GM19043 (cell line): ENCODE measurements around the gene PSMA6.
"Not testable (repeated sequence)": the region's sequence is repeated elsewhere in the genome, so short reads cannot be mapped to it uniquely, and the experiment has no call there.

ENCODE experiments used
- ATAC-seq: cut with Tn5 transposase; IDR thresholded peaks from one replicate; pipeline ENCODE4 v1.9.1; 2021; ENCODE audit warnings: low read depth; ENCODE audit not compliant: unreplicated experiment

Gene PSMA6

GRCh38 chr14:35292051-35292769 is at the start of gene PSMA6:
Gene PSMA6, plus strand, starts transcription at chr14:35292382. Its CDS starts 95 bp downstream, at chr14:35292477.
- peak; percentile 92 for ATAC-seq

DNA sequence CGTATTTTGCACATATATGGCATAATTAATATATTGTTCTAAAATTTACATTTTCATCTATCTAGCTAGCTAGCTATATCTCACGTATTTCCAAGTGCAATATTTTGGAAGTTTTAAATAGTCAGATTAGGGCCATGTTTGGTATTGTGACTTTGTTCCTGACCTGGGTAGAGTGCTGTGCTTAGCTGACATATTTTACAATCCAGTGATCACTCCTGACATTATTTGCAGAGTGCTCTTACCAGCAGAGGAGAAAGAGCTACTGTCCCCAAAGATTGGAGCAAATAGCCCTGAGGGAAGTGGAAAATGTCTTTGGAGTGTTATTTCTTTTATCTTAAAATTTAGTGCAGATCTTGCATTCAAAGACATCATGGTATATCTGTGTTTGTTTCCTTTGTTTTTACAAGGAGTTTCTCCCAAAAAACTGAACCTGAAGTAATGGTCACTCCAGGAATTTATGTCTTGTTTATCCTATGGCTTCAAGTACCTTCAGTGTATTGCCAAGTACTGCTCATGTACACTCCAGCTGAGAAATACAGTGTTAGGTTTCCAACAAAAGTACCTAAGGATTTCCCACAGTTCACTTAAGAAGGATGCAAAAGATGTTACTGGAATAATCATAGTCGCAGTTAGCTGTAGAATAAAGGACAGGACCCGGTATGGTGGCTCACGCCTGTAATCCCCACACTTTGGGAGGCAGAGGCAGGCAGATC is 49.4 kb upstream of the PSMA6 start:
- ATAC-seq, result no peak

- no peak for ATAC-seq
Measured at GRCh38 chr14:35243956-35244355, 48.2 kb upstream of the PSMA6 start.

DNA sequence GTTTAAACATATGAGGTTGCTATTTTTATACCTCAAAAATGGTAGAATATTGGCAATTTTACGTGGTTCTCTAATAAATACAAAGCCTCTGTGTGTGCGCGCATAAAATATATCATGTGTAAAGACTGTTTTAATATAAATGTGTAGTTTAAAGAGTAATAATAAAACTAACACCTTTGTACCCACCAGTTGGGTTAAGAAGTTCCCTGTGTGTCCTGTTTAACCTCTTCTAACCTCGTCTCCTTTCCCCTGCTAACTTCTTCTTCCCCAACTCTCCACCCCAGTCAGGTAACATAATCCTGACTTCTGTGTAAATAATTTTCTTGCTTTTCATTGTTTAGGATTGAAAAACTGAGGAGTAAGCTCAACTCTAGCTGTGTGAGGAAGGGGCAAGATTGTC is 47.6 kb upstream of the PSMA6 start:
- no peak for ATAC-seq

DNA sequence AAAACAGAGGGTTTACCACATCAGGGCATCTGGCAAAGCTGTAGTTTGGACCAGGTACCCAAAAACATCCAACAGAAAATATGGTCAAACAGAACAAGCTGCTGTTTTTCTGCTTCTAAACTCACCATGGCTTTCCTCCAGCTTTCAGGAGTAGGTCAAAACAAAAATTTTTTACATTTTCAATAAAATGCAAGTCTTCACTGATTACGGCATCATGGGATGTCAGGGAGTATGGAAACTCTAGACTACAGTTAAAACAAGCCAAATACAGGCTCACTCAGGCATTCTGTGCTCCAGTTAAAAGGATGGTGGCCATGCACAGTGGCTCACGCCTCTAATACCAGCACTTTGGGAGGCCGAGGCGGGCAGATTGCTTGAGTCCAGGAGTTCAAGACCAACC is 47.1 kb upstream of the PSMA6 start:
- ATAC-seq, result no peak

DNA sequence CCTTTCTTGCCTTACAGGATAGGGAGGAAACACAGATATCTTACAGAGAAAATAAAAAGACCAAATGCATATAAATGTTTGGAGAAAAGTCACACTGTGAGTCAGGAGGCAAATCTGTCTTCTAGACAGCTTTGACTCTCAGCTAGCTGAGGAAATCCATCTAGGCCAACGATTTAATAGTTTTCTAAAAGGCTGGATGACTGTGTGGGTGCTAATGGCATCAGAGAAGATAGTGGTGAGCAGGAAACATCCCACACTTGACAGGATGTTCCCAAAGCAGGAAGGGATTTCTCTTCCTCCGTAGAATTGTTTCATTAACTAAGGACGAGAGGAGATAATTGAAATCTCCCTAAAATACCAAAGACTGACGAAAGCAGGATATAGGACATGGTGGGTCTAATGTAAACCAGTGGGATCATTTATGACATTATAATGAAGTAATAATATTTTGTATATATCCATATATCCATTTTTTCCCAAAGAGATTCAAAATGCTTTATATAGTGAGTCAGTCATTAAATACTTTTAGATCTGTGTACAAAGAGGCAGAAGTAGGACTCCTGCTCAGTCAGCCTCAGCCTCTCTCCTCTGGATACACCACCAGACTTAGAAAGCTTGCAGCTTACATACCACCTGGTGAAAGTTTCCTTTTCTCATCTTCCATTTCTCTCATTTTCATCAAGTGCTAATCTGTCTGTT is 44.3 kb upstream of the PSMA6 start:
- peak; percentile 55 for ATAC-seq

GRCh38 chr14:35248476-35248788 is 43.8 kb upstream of the PSMA6 start:
- peak; percentile 59 for ATAC-seq

DNA sequence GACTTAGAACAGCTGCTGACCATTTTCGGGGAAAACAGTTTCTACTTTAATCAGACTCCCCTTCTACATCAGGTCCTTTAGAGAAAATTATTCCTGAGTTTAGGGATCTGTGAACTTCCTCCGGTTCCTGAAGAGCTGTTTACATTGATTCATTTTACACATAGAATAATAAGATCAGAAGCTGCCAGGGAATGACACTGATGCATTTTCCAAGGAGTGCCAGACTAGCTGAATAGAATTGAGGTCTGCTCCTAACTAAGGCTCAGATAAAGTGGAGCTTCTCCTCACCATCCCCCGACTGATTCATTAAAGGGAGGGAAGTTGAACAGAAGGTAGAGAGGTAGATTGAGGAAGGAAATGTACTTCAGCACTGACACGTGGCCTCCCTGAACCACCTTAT is 41.9 kb upstream of the PSMA6 start:
- ATAC-seq, result no peak

DNA sequence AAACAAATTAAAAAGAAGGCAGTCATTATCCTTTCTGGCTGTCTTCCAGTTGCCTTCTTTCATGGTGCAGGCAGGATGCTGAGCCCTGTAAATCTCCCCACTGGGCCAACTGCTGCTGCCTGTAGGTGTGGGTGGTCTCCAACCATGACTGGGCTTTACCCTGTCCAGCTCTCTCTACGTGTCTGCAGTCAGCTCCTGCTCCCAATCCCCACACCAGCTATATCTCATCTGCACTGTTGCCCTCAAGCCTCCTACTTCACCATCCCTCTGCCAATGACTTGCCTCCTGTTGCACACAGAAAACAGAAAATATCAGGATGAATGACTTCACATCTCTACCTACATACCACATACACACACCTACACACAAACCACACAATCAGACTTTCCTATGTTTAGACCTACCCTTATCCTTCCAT is 39.7 kb upstream of the PSMA6 start:
- ATAC-seq, result no peak

DNA sequence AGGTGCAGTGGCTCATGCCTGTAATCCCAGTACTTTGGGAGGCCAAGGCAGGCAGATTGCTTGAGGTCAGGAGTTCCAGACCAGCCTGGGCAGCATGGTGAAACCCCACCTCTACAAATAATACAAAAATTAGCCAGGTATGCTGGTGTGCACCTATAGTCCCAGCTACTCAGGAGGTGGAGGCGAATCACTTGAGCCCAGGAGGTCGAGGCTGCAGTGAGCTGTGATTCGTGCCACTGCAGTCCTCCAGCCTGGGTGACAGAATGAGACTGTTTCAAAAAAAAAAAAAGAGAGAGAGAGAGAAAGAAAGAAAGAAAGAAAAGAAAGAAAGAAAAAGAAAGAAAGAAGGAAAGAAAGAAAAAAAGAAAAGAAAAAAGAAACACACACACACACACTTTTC is 39.1 kb upstream of the PSMA6 start:
- not testable (repeated sequence) for ATAC-seq

- not testable (repeated sequence) for ATAC-seq
Measured at GRCh38 chr14:35254034-35254622, 38.1 kb upstream of the PSMA6 start.

GRCh38 chr14:35254736-35255135 is 37.4 kb upstream of the PSMA6 start:
- ATAC-seq, result no peak

GRCh38 chr14:35255711-35256110 is 36.5 kb upstream of the PSMA6 start:
- no peak for ATAC-seq

GRCh38 chr14:35257809-35258208 is 34.4 kb upstream of the PSMA6 start:
- ATAC-seq, result no peak

DNA sequence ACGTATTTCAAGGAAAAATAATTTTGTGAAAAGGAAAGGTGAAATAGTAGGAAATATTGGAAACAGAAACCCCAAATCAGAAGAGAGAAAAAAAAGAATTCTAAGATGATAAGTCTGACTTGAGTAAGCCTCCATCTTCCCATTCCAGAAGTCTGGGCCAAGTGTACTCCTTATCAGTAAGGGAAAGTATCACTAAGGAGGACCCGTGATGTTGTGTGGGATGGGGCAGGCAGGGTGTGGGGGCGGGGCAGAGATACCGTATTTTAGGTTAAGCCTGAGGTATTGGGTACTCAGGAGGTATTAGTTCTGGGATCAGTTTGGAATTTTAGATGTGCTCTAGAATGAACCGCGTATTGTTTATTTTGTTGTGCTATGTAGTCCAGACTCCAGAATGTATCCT is 33.8 kb upstream of the PSMA6 start:
- ATAC-seq, result no peak

- ATAC-seq, result no peak
Measured at GRCh38 chr14:35261774-35262173, 30.4 kb upstream of the PSMA6 start.

- ATAC-seq, result no peak
Measured at GRCh38 chr14:35262436-35262835, 29.7 kb upstream of the PSMA6 start.

GRCh38 chr14:35268946-35269345 is 23.2 kb upstream of the PSMA6 start:
- no peak for ATAC-seq

DNA sequence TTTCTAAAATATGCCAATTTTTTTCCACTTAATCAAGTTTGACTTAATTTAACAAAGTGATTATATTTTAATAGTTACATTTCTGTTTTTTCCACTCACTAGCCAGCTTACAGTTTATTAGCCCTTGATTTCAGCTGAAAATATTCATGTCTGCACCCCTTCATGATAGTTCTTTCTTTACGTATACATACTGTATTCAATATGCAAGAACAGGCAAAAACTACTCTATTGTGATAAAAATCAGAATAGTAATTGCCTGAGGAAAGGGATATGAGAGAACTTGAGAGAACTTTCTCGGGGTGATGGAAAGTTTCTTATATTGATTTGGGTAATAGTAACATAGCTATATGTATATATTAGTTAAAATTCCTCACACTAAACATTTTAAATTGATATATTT is 17.4 kb upstream of the PSMA6 start:
- no peak for ATAC-seq

DNA sequence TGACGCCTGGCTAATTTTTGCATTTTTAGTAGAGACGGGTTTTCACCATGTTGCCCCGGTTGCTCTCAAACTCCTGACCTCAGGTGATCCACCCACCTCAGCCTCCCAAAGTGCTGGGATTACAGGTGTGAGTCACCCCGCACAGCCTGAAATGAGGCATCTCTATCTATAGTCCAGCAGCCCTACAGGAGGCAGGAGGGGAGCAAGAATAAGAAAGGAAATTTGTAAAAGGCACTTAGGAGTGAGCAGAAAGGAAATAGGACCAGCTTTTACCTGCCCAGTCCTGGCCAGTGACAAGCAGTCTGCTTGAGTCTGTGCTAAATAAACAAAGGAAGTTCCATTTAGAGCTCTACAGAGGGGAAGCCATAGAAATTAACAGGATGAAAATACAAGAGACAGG is 15.0 kb upstream of the PSMA6 start:
- ATAC-seq, result no peak

GRCh38 chr14:35279369-35279768 is 12.8 kb upstream of the PSMA6 start:
- no peak for ATAC-seq
